C4-2B (cell line): ENCODE data around the gene R3HDML.

Source experiments
- CTCF ChIP-seq: fragments of 450-650 bp; conservative IDR thresholded peaks from 2 replicates; pipeline ENCODE4 v1.5.1; 2017; ENCODE audit warnings: mild to moderate bottlenecking
- ZFX ChIP-seq: fragments of 450-650 bp; IDR thresholded peaks from 2 replicates; pipeline ENCODE4 v1.6.1; 2017

GRCh38 chr20:44394452-44394701 is 57.5 kb downstream of the R3HDML start:
- no peak for TF ChIP-seq CTCF
- TF ChIP-seq ZFX: no peak
